ENCODE results near the gene TP53AIP1. TPM values are rescaled to one million over a fixed set of nuclear protein-coding genes. Genes with fewer than 3 reads are reported as not detected.

TP53AIP1 gene
- total RNA-seq, 1 donor from 2014 or later: not detected

- no peak for DNase-seq (ENCODE audit: low spot score)
- H3K9me3 Mint-ChIP-seq: no peaks in the 10 kb centered on the region
- peaks cover 33% of the 10 kb centered on the region for H3K27me3 ChIP-seq
- H2AFZ ChIP-seq (replicated peaks): no peak overlapping the region
- H3K27ac ChIP-seq: no peak overlapping the region
- H3K36me3 ChIP-seq: no peaks in the 10 kb centered on the region
- no peak overlapping the region for H3K27ac Mint-ChIP-seq
- peaks cover 20% of the 10 kb centered on the region for H3K4me1 ChIP-seq
- H3K9me3 ChIP-seq (ENCODE audit: low read depth): no peaks in the 10 kb centered on the region
- no peaks in the 10 kb centered on the region for H3F3A ChIP-seq (ENCODE audit: low read depth)
- no peaks in the 10 kb centered on the region for H3K79me2 ChIP-seq (ENCODE audit: low read depth)
- no peak overlapping the region for H3K4me2 ChIP-seq
- H3K4me3 Mint-ChIP-seq: no peak overlapping the region
- H3K4me1 Mint-ChIP-seq: peaks cover 67% of the 10 kb centered on the region
- no peak overlapping the region for H3K9ac ChIP-seq
- peaks cover 42% of the 10 kb centered on the region for H3K27me3 Mint-ChIP-seq (ENCODE audit: insufficient read depth, low read depth)
- H3K4me3 ChIP-seq: no peak overlapping the region
- no peaks in the 10 kb centered on the region for H3K36me3 Mint-ChIP-seq
- TF ChIP-seq EZH2phosphoT487 (IDR thresholded peaks at IDR 0.05): no peak
- no peak for TF ChIP-seq CTCF (IDR thresholded peaks at IDR 0.05)
- TF ChIP-seq EZH2 (IDR thresholded peaks at IDR 0.05): no peak
- no peaks in the 10 kb centered on the region for H4K20me1 ChIP-seq (ENCODE audit: low read depth)
Observed at GRCh38 chr11:128927108-128927461, 15.6 kb downstream of the TP53AIP1 start.

- no peaks in the 10 kb centered on the region for H4K20me1 ChIP-seq (ENCODE audit: low read depth)
- no peaks in the 10 kb centered on the region for H3K9me3 ChIP-seq (ENCODE audit: low read depth)
- Mint-ChIP-seq H3K36me3 (no peaks in the 10 kb centered on the region), H3K9me3 (no peaks in the 10 kb centered on the region), H3K27me3 (ENCODE audit: insufficient read depth, low read depth) (peaks cover 44% of the 10 kb centered on the region), H3K4me1 (peaks cover 66% of the 10 kb centered on the region), H3K4me3 (peak overlapping the region; percentile 10), H3K27ac (no peak overlapping the region)
- no peak overlapping the region for H3K9ac ChIP-seq
- peaks cover 20% of the 10 kb centered on the region for H3K4me1 ChIP-seq
- TF ChIP-seq CTCF (IDR thresholded peaks at IDR 0.05): no peak
- TF ChIP-seq EZH2phosphoT487 (IDR thresholded peaks at IDR 0.05): no peak
- no peak for TF ChIP-seq EZH2 (IDR thresholded peaks at IDR 0.05)
- no peak overlapping the region for H3K27ac ChIP-seq
- H3K79me2 ChIP-seq (ENCODE audit: low read depth): no peaks in the 10 kb centered on the region
- no peak overlapping the region for H2AFZ ChIP-seq (replicated peaks)
- no peaks in the 10 kb centered on the region for H3F3A ChIP-seq (ENCODE audit: low read depth)
- H3K27me3 ChIP-seq: peaks cover 33% of the 10 kb centered on the region
- no peaks in the 10 kb centered on the region for H3K36me3 ChIP-seq
- peak overlapping the region; percentile 28 for H3K4me2 ChIP-seq
- no peak for DNase-seq (ENCODE audit: low spot score)
- no peak overlapping the region for H3K4me3 ChIP-seq
Observed at GRCh38 chr11:128926437-128927107, 16.1 kb downstream of the TP53AIP1 start.

GRCh38 chr11:128926000-128926399 is 16.7 kb downstream of the TP53AIP1 start:
- Mint-ChIP-seq H3K9me3 (peaks cover 2% of the 10 kb centered on the region), H3K4me1 (peaks cover 63% of the 10 kb centered on the region), H3K27ac (no peak overlapping the region), H3K4me3 (no peak overlapping the region), H3K36me3 (no peaks in the 10 kb centered on the region), H3K27me3 (ENCODE audit: insufficient read depth, low read depth) (peaks cover 45% of the 10 kb centered on the region)
- Histone ChIP-seq H3F3A (ENCODE audit: low read depth) (no peaks in the 10 kb centered on the region), H3K27me3 (peaks cover 33% of the 10 kb centered on the region), H3K4me1 (peaks cover 20% of the 10 kb centered on the region), H3K36me3 (no peaks in the 10 kb centered on the region), H3K27ac (no peak overlapping the region), H3K4me2 (peak overlapping the region; percentile 28), H3K4me3 (no peak overlapping the region), H3K9me3 (ENCODE audit: low read depth) (no peaks in the 10 kb centered on the region), H2AFZ (replicated peaks) (no peak overlapping the region), H3K79me2 (ENCODE audit: low read depth) (no peaks in the 10 kb centered on the region), H3K9ac (no peak overlapping the region), H4K20me1 (ENCODE audit: low read depth) (no peaks in the 10 kb centered on the region)
- TF ChIP-seq EZH2phosphoT487 (IDR thresholded peaks at IDR 0.05): no peak
- no peak for TF ChIP-seq CTCF (IDR thresholded peaks at IDR 0.05)
- no peak for TF ChIP-seq EZH2 (IDR thresholded peaks at IDR 0.05)
- no peak for DNase-seq (ENCODE audit: low spot score)
